ENCODE results near the gene RBM4. TPM values are rescaled to one million over a fixed set of nuclear protein-coding genes. Genes with fewer than 3 reads are reported as not detected.
A peak's percentile ranks its signal among the peaks of the same experiment; 100 is the strongest.

RBM4 gene
- 97.4 TPM for polyA plus RNA-seq (2012; ENCODE audit: insufficient read length, low read depth)

DNA sequence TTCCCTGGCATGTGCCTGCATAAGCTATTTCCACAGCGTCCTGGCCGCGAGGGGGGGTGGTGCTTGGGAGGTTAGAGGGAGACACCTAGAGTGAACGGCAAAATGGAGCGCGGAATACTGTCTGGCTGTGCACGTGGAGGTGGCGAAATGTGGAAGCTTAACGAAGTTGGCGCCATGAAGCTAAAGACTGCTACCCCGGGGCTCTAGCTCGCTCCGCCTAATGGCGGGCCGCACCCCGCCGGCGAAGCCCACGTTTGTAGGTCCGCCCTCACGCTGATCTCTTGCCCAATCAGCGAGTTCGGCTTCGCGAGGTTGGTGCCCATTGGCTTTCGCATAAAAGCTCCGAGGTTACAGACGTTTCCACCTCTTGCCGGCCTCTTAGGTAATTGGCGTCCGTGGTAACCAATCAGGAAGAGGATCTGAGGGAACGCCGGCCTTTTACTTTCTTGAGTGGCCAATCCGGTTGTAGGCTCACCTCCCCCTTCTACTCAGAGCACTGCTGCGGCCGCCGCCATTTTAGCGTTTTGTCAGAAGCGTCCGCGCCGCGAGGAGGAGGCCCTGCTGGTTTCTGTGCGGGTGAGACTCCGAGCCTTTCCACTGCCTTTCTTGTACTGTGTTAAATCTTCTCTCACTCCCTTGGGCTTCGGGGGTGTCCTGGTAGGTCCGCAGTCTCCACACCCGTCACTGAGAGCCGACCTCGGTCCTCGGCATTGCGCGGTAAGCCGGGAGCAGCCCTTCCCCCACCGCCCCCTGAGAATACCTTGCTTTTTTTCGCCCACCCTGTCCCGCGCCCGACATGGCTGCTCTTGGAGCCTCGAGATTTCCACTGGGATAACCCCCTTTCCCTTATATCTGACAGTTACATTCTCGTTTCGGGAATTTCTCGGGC lies at the start of gene RBM4:
Gene RBM4 (plus strand): TSS at position 527 of the 889 bp plus-strand sequence. CDS start 1,009 bp downstream, outside the sequence.
- TF ChIP-seq SIN3A (IDR thresholded peaks at IDR 0.05; ENCODE audit: borderline replicate concordance, insufficient read depth, low read length) (peak; percentile 63; the same call in 1 of the 2 replicates), POLR2AphosphoS5 (IDR thresholded peaks at IDR 0.05; ENCODE audit: low read depth, low read length) (peak; percentile 94), FOXP2 (optimal IDR thresholded peaks at IDR 0.05; ENCODE audit: borderline replicate concordance, extremely low read depth, extremely low read length, insufficient read depth) (no peak), TAF1 (IDR thresholded peaks at IDR 0.05; ENCODE audit: borderline replicate concordance, insufficient read depth, low read length) (peak; percentile 95; the same call in 1 of the 2 replicates)
- TF ChIP-seq, protein P1, sequence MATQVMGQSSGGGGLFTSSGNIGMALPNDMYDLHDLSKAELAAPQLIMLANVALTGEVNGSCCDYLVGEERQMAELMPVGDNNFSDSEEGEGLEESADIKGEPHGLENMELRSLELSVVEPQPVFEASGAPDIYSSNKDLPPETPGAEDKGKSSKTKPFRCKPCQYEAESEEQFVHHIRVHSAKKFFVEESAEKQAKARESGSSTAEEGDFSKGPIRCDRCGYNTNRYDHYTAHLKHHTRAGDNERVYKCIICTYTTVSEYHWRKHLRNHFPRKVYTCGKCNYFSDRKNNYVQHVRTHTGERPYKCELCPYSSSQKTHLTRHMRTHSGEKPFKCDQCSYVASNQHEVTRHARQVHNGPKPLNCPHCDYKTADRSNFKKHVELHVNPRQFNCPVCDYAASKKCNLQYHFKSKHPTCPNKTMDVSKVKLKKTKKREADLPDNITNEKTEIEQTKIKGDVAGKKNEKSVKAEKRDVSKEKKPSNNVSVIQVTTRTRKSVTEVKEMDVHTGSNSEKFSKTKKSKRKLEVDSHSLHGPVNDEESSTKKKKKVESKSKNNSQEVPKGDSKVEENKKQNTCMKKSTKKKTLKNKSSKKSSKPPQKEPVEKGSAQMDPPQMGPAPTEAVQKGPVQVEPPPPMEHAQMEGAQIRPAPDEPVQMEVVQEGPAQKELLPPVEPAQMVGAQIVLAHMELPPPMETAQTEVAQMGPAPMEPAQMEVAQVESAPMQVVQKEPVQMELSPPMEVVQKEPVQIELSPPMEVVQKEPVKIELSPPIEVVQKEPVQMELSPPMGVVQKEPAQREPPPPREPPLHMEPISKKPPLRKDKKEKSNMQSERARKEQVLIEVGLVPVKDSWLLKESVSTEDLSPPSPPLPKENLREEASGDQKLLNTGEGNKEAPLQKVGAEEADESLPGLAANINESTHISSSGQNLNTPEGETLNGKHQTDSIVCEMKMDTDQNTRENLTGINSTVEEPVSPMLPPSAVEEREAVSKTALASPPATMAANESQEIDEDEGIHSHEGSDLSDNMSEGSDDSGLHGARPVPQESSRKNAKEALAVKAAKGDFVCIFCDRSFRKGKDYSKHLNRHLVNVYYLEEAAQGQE (IDR thresholded peaks at IDR 0.05; ENCODE audit: insufficient read depth in 1 of 2, low read depth in 2 of 2, low read length in 2 of 2): peak in 1 of 2 experiments; percentile 41; a peak in 1 of 4 replicates

DNA sequence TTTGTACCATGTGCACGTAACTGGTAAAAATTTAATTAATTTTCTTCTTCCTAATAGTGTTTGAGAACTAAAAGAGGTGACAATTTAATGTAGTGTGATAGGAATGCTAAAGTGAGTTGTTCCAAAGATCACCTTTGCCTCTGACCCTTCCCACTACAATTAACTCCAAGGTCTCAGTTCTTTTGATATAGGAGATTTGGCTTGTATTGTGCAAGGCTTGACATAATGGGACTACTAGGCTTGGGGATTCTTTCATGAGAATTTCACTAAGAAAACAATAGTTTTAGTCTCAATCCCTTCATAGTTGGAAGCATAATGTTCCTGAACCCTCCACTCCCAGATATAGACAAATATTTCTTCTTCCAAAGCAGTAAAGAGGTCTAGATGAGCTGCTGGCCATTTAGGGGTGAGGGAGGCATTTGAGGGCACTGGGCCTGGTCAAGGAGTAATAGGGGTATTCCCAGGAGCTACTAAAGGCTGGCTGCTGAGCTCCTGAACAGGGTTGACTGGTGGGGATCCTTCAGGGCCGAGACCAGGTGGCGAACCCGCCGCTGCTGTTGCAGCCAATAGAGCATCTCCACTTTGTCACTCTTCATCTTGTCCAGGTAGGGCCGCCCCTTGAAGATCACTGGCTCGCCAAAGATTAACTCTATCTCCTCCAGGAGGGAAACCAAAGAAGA lies 48.4 kb upstream of the RBM4 start:
- TF ChIP-seq POLR2AphosphoS5 (IDR thresholded peaks at IDR 0.05; ENCODE audit: low read depth, low read length): no peak
- TF ChIP-seq TAF1 (IDR thresholded peaks at IDR 0.05; ENCODE audit: borderline replicate concordance, insufficient read depth, low read length): no peak
- TF ChIP-seq, protein P1 (IDR thresholded peaks at IDR 0.05; ENCODE audit: insufficient read depth in 1 of 2, low read depth in 2 of 2, low read length in 2 of 2): no peak
- no peak for TF ChIP-seq FOXP2 (optimal IDR thresholded peaks at IDR 0.05; ENCODE audit: borderline replicate concordance, extremely low read depth, extremely low read length, insufficient read depth)
- no peak for TF ChIP-seq SIN3A (IDR thresholded peaks at IDR 0.05; ENCODE audit: borderline replicate concordance, insufficient read depth, low read length)

DNA sequence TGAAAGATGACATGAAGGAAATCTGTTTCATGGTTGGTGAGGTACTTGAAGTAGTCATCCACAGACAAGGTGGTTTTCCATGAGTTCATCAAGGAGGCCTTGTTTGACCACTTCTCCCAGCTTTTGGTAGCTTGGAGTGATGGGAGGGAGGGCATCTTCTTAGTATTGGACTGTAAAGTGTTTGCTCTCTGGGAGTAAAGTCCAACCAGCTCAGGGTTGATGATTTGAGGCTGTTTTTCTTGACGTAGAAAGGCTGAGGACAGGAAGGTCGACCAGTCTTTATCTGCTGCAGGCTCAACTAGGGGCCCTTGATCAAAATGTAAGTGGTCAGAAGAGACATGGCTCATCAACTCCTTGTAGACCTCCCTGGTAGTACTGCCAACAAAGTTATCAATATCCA lies 47.3 kb upstream of the RBM4 start:
- TF ChIP-seq SIN3A (IDR thresholded peaks at IDR 0.05; ENCODE audit: borderline replicate concordance, insufficient read depth, low read length) (no peak), TAF1 (IDR thresholded peaks at IDR 0.05; ENCODE audit: borderline replicate concordance, insufficient read depth, low read length) (no peak), FOXP2 (optimal IDR thresholded peaks at IDR 0.05; ENCODE audit: borderline replicate concordance, extremely low read depth, extremely low read length, insufficient read depth) (no peak)
- TF ChIP-seq, protein P1 (IDR thresholded peaks at IDR 0.05; ENCODE audit: insufficient read depth in 1 of 2, low read depth in 2 of 2, low read length in 2 of 2): no peak

GRCh38 chr11:66592457-66593302 lies 45.8 kb upstream of the RBM4 start, which contains the start of the genes CCDC87 and CCS:
Gene CCDC87 (minus strand): TSS chr11:66593063. CDS start chr11:66593015, 48 bp downstream.
Gene CCS (plus strand): TSS chr11:66593185. CDS start chr11:66593262, 77 bp downstream.
- peak; percentile 92; the same call in 1 of the 2 replicates for TF ChIP-seq TAF1 (IDR thresholded peaks at IDR 0.05; ENCODE audit: borderline replicate concordance, insufficient read depth, low read length)
- TF ChIP-seq, protein P1 (IDR thresholded peaks at IDR 0.05; ENCODE audit: insufficient read depth in 1 of 2, low read depth in 2 of 2, low read length in 2 of 2): 0 out of 4 replicates have a peak, but pooled peaks of 1 of the 2 experiments have one; percentile 9
- peak; percentile 36 for TF ChIP-seq FOXP2 (optimal IDR thresholded peaks at IDR 0.05; ENCODE audit: borderline replicate concordance, extremely low read depth, extremely low read length, insufficient read depth)
- peak; percentile 64; the same call in 1 of the 2 replicates for TF ChIP-seq SIN3A (IDR thresholded peaks at IDR 0.05; ENCODE audit: borderline replicate concordance, insufficient read depth, low read length)
- peak; percentile 99 for TF ChIP-seq POLR2AphosphoS5 (IDR thresholded peaks at IDR 0.05; ENCODE audit: low read depth, low read length)

Data from PFSK-1 (cell line).